Activated CD4-positive, alpha-beta memory T cell treated with anti-CD3 and anti-CD28 coated beads, Interleukin-2, amount 10 ng/mL, durations not matched to agents 7 days and 5 days (primary cell): ENCODE results near the gene MED22. TPM values are rescaled to one million over a fixed set of nuclear protein-coding genes. Genes with fewer than 3 reads are reported as not detected.
A peak's percentile ranks its signal among the peaks of the same experiment; 100 is the strongest.
"Not testable (repeated sequence)": the region's sequence is repeated elsewhere in the genome, so short reads cannot be mapped to it uniquely, and the experiment has no call there.

Experiments
- CTCF ChIA-PET: fragments of 350-600 bp; sonication (Branson Sonifier 250); formaldehyde crosslinking; loops from one replicate; lab custom pipeline; 2021; ENCODE audit warnings: antibody characterized with exemption, inconsistent platforms; lab: Charles Lee
- POLR2A ChIA-PET: fragments of 350-600 bp; sonication (Branson Sonifier 250); formaldehyde crosslinking; loops from one replicate; lab custom pipeline; 2021; ENCODE audit warnings: antibody characterized with exemption; lab: Charles Lee
- DNase-seq: peaks from one replicate; pipeline ENCODE4 v3.0.0-alpha.2; 2020
- H3K27ac Mint-ChIP-seq: one replicate; pipeline ENCODE4 v1.8.0; 2021; ENCODE audit warnings: mild to moderate bottlenecking, mixed read lengths
- H3K27me3 Mint-ChIP-seq: one replicate; pipeline ENCODE4 v1.8.0; 2021; ENCODE audit warnings: mixed read lengths
- H3K36me3 Mint-ChIP-seq: one replicate; pipeline ENCODE4 v1.8.0; 2021; ENCODE audit warnings: low read depth, mixed read lengths
- H3K4me1 Mint-ChIP-seq: one replicate; pipeline ENCODE4 v1.8.0; 2021; ENCODE audit warnings: mixed read lengths
- H3K4me3 Mint-ChIP-seq: one replicate; pipeline ENCODE4 v1.8.0; 2021; ENCODE audit warnings: mild to moderate bottlenecking, mixed read lengths
- H3K9me3 Mint-ChIP-seq: one replicate; pipeline ENCODE4 v1.8.0; 2021; ENCODE audit warnings: mixed read lengths
- total RNA-seq, 2 experiments: library from RNA; stranded (reverse); gene quantifications; one replicate each; pipeline ENCODE4 v1.2.3, GENCODE V29; 2021

MED22 gene
- total RNA-seq, 2 experiments from 2014 or later: 21.1 to 23.3 TPM

GRCh38 chr9:133384736-133385321 lies 36.9 kb upstream of the MED22 start:
- Mint-ChIP-seq H3K27me3 (no peaks in the 10 kb centered on the region), H3K4me1 (no peaks in the 10 kb centered on the region), H3K4me3 (no peak overlapping the region), H3K9me3 (no peaks in the 10 kb centered on the region), H3K36me3 (no peaks in the 10 kb centered on the region), H3K27ac (no peak overlapping the region)
- CTCF ChIA-PET: interaction anchor here (1.4 kb wide), 1 partner anchor 12 kb away, joined by 3 read pairs; no protein-coding TSS in a partner anchor
- DNase-seq: no peak
- POLR2A ChIA-PET: no interaction called here

GRCh38 chr9:133383438-133383837 lies 35.5 kb upstream of the MED22 start:
- CTCF ChIA-PET: no interaction called here
- no peaks in the 10 kb centered on the region for H3K4me1 Mint-ChIP-seq
- H3K9me3 Mint-ChIP-seq: no peaks in the 10 kb centered on the region
- POLR2A ChIA-PET: interaction anchor here (1.1 kb wide), 1 partner anchor 11 kb away, joined by 3 read pairs; no protein-coding TSS in a partner anchor
- H3K27me3 Mint-ChIP-seq: no peaks in the 10 kb centered on the region
- H3K36me3 Mint-ChIP-seq: no peaks in the 10 kb centered on the region
- H3K27ac Mint-ChIP-seq: no peak overlapping the region
- DNase-seq: no peak
- H3K4me3 Mint-ChIP-seq: no peak overlapping the region

GRCh38 chr9:133382507-133383141 lies 34.7 kb upstream of the MED22 start:
- Mint-ChIP-seq H3K27me3 (no peaks in the 10 kb centered on the region), H3K36me3 (no peaks in the 10 kb centered on the region), H3K9me3 (no peaks in the 10 kb centered on the region), H3K4me3 (no peak overlapping the region), H3K4me1 (no peaks in the 10 kb centered on the region), H3K27ac (no peak overlapping the region)
- ChIA-PET CTCF (no interaction called here), POLR2A (no interaction called here)
- no peak for DNase-seq

GRCh38 chr9:133380734-133381133 lies 32.8 kb upstream of the MED22 start:
- Mint-ChIP-seq H3K36me3 (no peaks in the 10 kb centered on the region), H3K27me3 (peaks cover 2% of the 10 kb centered on the region), H3K4me1 (peaks cover 2% of the 10 kb centered on the region), H3K4me3 (no peak overlapping the region), H3K27ac (no peak overlapping the region), H3K9me3 (no peaks in the 10 kb centered on the region)
- CTCF ChIA-PET: interaction anchor here (0.7 kb wide), 2 partner anchors 34 to 99 kb away, joined by 3 to 7 read pairs; no protein-coding TSS in a partner anchor
- POLR2A ChIA-PET: interaction anchor here (0.6 to 11.6 kb wide), 3 partner anchors 10 to 35 kb away, joined by 3 to 397 read pairs (median 4); partner anchors contain the start of genes MED22 and RPL7A
- DNase-seq: no peak

- H3K4me1 Mint-ChIP-seq: peaks cover 5% of the 10 kb centered on the region
- peaks cover 8% of the 10 kb centered on the region for H3K36me3 Mint-ChIP-seq
- DNase-seq: no peak
- ChIA-PET CTCF (interaction anchor here (1.0 kb wide), 1 partner anchor 25 kb away, joined by 4 read pairs; no protein-coding TSS in a partner anchor), POLR2A (interaction anchor here (0.6 to 11.6 kb wide), 5 partner anchors 9 to 357 kb away, joined by 3 to 397 read pairs (median 4); partner anchors contain the start of genes GTF3C5, MED22, RPL7A and SURF1)
- peaks cover 2% of the 10 kb centered on the region for H3K27me3 Mint-ChIP-seq
- H3K9me3 Mint-ChIP-seq: no peaks in the 10 kb centered on the region
- no peak overlapping the region for H3K27ac Mint-ChIP-seq
- no peak overlapping the region for H3K4me3 Mint-ChIP-seq
These were observed 31.5 kb upstream of the MED22 start for GRCh38 chr9:133379153-133380086.

GRCh38 chr9:133378408-133378962 lies 30.6 kb upstream of the MED22 start:
- H3K4me3 Mint-ChIP-seq: no peak overlapping the region
- peaks cover 11% of the 10 kb centered on the region for H3K4me1 Mint-ChIP-seq
- no peak for DNase-seq
- peaks cover 2% of the 10 kb centered on the region for H3K27me3 Mint-ChIP-seq
- H3K36me3 Mint-ChIP-seq: peaks cover 13% of the 10 kb centered on the region
- H3K9me3 Mint-ChIP-seq: no peaks in the 10 kb centered on the region
- no peak overlapping the region for H3K27ac Mint-ChIP-seq
- POLR2A ChIA-PET: interaction anchor here (0.6 to 11.6 kb wide), 4 partner anchors 21 to 356 kb away, joined by 3 to 397 read pairs (median 140); partner anchors contain the start of genes GTF3C5, MED22, RPL7A and SURF1
- CTCF ChIA-PET: interaction anchor here (1.0 to 2.2 kb wide), 2 partner anchors 24 to 26 kb away, joined by 4 read pairs; no protein-coding TSS in a partner anchor

GRCh38 chr9:133377721-133378216 lies 29.8 kb upstream of the MED22 start:
- H3K36me3 Mint-ChIP-seq: peaks cover 20% of the 10 kb centered on the region
- ChIA-PET POLR2A (interaction anchor here (0.8 to 11.6 kb wide), 4 partner anchors 21 to 347 kb away, joined by 3 to 397 read pairs (median 140); partner anchors contain the start of genes GTF3C5, MED22, RPL7A and SURF1), CTCF (interaction anchor here (1.5 to 2.2 kb wide), 3 partner anchors 25 to 139 kb away, joined by 4 to 5 read pairs (median 5); partner anchors contain the start of genes MED22 and RPL7A)
- DNase-seq: no peak
- H3K4me3 Mint-ChIP-seq: no peak overlapping the region
- H3K27me3 Mint-ChIP-seq: peaks cover 2% of the 10 kb centered on the region
- no peak overlapping the region for H3K27ac Mint-ChIP-seq
- no peaks in the 10 kb centered on the region for H3K9me3 Mint-ChIP-seq
- H3K4me1 Mint-ChIP-seq: peaks cover 18% of the 10 kb centered on the region

GRCh38 chr9:133377280-133377679 lies 29.3 kb upstream of the MED22 start:
- ChIA-PET CTCF (interaction anchor here (1.4 to 2.2 kb wide), 4 partner anchors 25 to 138 kb away, joined by 4 to 5 read pairs (median 4); partner anchors contain the start of genes MED22 and RPL7A), POLR2A (interaction anchor here (0.8 to 11.6 kb wide), 8 partner anchors 20 to 347 kb away, joined by 3 to 397 read pairs (median 4); partner anchors contain the start of genes GTF3C5, MED22, RPL7A and SURF1)
- not testable (repeated sequence) for DNase-seq, H3K9me3 Mint-ChIP-seq, H3K27me3 Mint-ChIP-seq, H3K27ac Mint-ChIP-seq
- Mint-ChIP-seq H3K4me3 (peak overlapping the region; percentile 59), H3K36me3 (peaks cover 25% of the 10 kb centered on the region), H3K4me1 (peaks cover 23% of the 10 kb centered on the region)

GRCh38 chr9:133375724-133376654 lies 28.1 kb upstream of the MED22 start, which contains the start of the genes STKLD1 and SURF4:
TSS of gene STKLD1 (plus strand) at chr9:133376366. CDS start at chr9:133376474, 108 bp downstream.
TSS of gene SURF4 (minus strand) at chr9:133376060. CDS start at chr9:133375969, 91 bp downstream.
- peak within 1 kb of the TSS; percentile 83 for H3K4me3 Mint-ChIP-seq
- ChIA-PET CTCF (interaction anchor here (1.4 to 6.3 kb wide), 5 partner anchors 20 to 137 kb away, joined by 4 to 59 read pairs (median 5); partner anchors contain the start of genes MED22, RPL7A, SURF1 and SURF2), POLR2A (interaction anchor here (0.7 to 11.6 kb wide), 14 partner anchors 10 to 346 kb away, joined by 3 to 397 read pairs (median 4); partner anchors contain the start of genes GTF3C5, MED22, RPL7A and SURF1)
- peak; percentile 96 for DNase-seq
- peaks cover 36% of the 10 kb centered on the region for H3K4me1 Mint-ChIP-seq
- no peaks in the 10 kb centered on the region for H3K9me3 Mint-ChIP-seq
- H3K27me3 Mint-ChIP-seq: peaks cover 2% of the 10 kb centered on the region
- H3K36me3 Mint-ChIP-seq: peaks cover 32% of the 10 kb centered on the region
- peak within 1 kb of the TSS; percentile 97 for H3K27ac Mint-ChIP-seq

- Mint-ChIP-seq H3K9me3 (no peaks in the 10 kb centered on the region), H3K27me3 (peaks cover 2% of the 10 kb centered on the region), H3K4me1 (peaks cover 43% of the 10 kb centered on the region), H3K4me3 (peak overlapping the region; percentile 83), H3K27ac (peak overlapping the region; percentile 97), H3K36me3 (peaks cover 40% of the 10 kb centered on the region)
- POLR2A ChIA-PET: interaction anchor here (0.7 to 11.6 kb wide), 12 partner anchors 9 to 345 kb away, joined by 3 to 397 read pairs (median 6); partner anchors contain the start of genes CACFD1, GTF3C5, MED22 and RPL7A
- DNase-seq: peak; percentile 43
- CTCF ChIA-PET: interaction anchor here (1.0 to 6.3 kb wide), 5 partner anchors 19 to 189 kb away, joined by 3 to 59 read pairs (median 5); partner anchors contain the start of genes MED22, RPL7A, SURF1 and SURF2
These were observed 27.3 kb upstream of the MED22 start for GRCh38 chr9:133375116-133375723.
